ENCODE data around the gene COPRS.

DNA sequence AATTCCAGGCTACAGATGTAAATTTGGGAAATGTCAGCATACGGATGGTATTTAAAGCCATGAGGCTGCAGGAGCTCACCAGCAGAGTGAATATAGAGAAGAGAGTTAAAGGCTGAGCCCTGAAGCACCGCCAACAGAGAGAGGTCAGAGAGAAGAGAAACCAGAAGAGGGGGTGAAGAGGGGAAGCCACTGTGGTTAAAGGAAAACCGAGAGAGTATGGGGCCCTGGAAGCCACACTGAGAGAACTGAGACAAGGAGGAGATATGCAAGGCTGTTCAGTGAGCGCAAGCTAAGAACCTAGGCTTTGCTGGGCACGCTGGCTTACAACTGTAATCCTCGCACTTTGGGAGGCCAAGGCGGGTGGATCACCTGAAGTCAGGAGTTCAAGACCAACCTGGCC lies 24.6 kb downstream of the COPRS start:
- TF ChIP-seq, protein P1, sequence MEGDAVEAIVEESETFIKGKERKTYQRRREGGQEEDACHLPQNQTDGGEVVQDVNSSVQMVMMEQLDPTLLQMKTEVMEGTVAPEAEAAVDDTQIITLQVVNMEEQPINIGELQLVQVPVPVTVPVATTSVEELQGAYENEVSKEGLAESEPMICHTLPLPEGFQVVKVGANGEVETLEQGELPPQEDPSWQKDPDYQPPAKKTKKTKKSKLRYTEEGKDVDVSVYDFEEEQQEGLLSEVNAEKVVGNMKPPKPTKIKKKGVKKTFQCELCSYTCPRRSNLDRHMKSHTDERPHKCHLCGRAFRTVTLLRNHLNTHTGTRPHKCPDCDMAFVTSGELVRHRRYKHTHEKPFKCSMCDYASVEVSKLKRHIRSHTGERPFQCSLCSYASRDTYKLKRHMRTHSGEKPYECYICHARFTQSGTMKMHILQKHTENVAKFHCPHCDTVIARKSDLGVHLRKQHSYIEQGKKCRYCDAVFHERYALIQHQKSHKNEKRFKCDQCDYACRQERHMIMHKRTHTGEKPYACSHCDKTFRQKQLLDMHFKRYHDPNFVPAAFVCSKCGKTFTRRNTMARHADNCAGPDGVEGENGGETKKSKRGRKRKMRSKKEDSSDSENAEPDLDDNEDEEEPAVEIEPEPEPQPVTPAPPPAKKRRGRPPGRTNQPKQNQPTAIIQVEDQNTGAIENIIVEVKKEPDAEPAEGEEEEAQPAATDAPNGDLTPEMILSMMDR (IDR thresholded peaks at IDR 0.05), result no peak
- TF ChIP-seq POLR2A (IDR thresholded peaks at IDR 0.05), result no peak

Measured in body of pancreas (tissue), 4 donors.